Gastrocnemius medialis (tissue), 4 donors: ENCODE results near the gene OR4K2.

Experiments
- CTCF ChIP-seq, 5 experiments: fragments of 450-650 bp in 3 of 5; fragments of 200-600 bp in 2 of 5; sonication (generic) in 2 of 5; IDR thresholded peaks in 4 of 5; conservative IDR thresholded peaks in 1 of 5; 1 replicate in 4 of 5; 2 replicates in 1 of 5; pipeline ENCODE4 v1.5.1; 2016 to 2019; ENCODE audit warnings: antibody characterized with exemption in 5 of 5, mild to moderate bottlenecking in 3 of 5, moderate library complexity in 3 of 5
- POLR2A ChIP-seq, 2 donors: fragments of 450-650 bp; IDR thresholded peaks; one replicate each; pipeline ENCODE4 v1.6.1; 2017; ENCODE audit warnings: antibody characterized with exemption in 2 of 2, mild to moderate bottlenecking in 2 of 2, moderate library complexity in 2 of 2

DNA sequence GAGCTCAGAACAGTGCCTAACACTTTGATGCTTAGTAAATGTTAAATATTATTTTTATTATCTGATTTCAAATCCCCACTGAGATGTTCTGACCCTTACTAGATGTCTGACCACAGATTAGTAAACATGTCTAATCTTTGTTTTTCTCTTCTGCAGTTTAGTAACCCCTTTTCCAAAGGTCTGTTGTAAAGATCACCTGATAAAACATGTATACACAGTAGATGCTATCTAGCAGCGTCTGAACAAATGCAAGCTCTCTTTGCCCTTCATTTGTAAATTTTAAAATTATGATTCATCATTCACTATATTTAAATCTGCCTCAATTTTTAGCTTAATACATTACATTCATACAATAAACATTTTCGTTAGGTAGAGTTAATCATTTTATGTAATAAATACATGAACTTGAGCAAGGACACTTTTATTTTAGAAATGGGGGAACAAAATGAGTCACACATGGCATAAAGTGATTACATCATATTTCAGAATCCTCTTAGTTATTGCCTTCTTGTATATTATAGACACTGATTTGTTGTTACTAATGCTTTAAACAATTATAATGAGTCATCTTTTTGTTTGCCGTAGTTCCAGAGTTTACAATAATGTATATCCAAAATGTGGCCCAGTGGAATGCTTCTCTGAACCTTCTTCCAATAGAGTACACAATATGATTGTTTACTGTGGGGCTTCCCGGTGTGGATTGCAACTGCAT, 43.8 kb downstream of the OR4K2 start:
- TF ChIP-seq CTCF (IDR thresholded peaks at IDR 0.05 in 4 of 5, conservative IDR thresholded peaks at IDR 0.05 in 1 of 5) (no peak), POLR2A (IDR thresholded peaks at IDR 0.05) (no peak)
